Measurements from ENCODE around the gene KRT7. TPM values are rescaled to one million over a fixed set of nuclear protein-coding genes. Genes with fewer than 3 reads are reported as not detected.

KRT7 gene
- total and polyA plus RNA-seq, 9 of the 15 experiments (the other 6 are each of a cell fraction or from before 2014, with no cell fraction given) = 1.4 TPM; not detected in 8

DNA sequence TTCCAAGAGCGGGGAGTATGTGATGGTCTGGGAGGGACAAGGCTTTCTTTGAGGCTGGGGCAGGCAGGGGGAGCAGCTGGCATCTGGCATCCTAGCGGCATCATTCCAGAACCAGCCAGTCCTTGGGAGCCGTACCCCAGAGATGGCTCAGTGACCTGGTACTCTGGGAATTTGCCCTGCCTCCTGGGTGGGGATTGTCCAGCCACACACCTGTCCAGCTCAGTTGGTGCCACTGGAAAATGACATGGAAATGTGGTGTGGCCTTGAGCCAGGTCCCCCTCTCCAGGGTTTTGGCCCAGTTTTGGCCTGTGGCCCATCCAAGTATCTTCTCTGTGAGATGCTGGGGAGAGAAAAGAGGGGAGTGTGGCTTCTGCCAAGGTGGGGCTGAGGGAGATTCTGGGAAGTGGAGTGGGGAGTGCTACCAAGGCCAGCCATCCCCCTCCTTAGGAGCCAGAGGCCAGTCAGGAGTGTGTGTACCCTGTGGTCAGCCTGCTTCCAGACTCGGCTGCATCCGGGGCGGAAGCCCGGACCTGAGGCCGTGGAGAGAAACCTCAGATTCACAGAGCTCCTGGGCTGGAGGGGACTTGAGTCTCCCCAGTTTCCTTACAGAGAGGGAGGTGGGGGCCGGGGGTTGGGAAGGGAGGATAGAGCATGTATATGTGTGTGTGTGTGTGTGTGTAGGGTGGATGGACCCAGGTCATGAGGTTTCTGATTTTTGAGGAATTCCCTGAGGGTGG lies 26.6 kb upstream of the KRT7 start:
- H3K4me1 ChIP-seq (replicated peaks in 1 of 2; ENCODE audit: control insufficient read depth in 2 of 2, insufficient read depth in 2 of 2, low read length in 2 of 2) = no peaks in the 10 kb centered on the region; a peak in 4 of 5 replicates
- no peak for FAIRE-seq
- H4K20me1 ChIP-seq (replicated peaks; ENCODE audit: control insufficient read depth, insufficient read depth, low read length) = peaks cover 18% of the 10 kb centered on the region
- H3K27me3 ChIP-seq (ENCODE audit: control insufficient read depth in 2 of 2, insufficient read depth in 2 of 2, low read length in 2 of 2) = peaks cover 24 to 71% of the 10 kb centered on the region in 2 experiments; a peak in 4 of 5 replicates
- POLR2A ChIA-PET = interaction anchor here (1.0 to 1.1 kb wide), 2 partner anchors 53 to 78 kb away, joined by 3 read pairs; no protein-coding TSS in a partner anchor
- in situ Hi-C loops (cut with MboI) (no loop called here), intact Hi-C loops (cut with micrococcal nuclease) (no loop called here)
- no TSS peak for BruUV-seq (replicated peaks)
- H3K9me1 ChIP-seq (ENCODE audit: control insufficient read depth, insufficient read depth, low read length) = peaks cover 4% of the 10 kb centered on the region
- H3K4me2 ChIP-seq (ENCODE audit: insufficient read depth, low read length) = no peak overlapping the region
- no peak for ATAC-seq
- no peak overlapping the region for H3K4me3 ChIP-seq
- no peak overlapping the region for H3K27ac ChIP-seq (ENCODE audit: extremely low read depth, low read depth, low read length)
- no peak for DNase-seq (ENCODE audit: extremely low read depth in 1 of 4, low spot score in 3 of 4)
- no peak overlapping the region for H2AFZ ChIP-seq (ENCODE audit: low read depth, low read length)
- under 1% methylated on average over 8 of the region's 9 CpGs for WGBS (ENCODE audit: insufficient coverage, low coverage, missing lambda C conversion rate)
- no peaks in the 10 kb centered on the region for H3K36me3 ChIP-seq (ENCODE audit: control insufficient read depth, insufficient read depth, low read length)
- H3K79me2 ChIP-seq (ENCODE audit: control insufficient read depth, insufficient read depth, low read length) = no peaks in the 10 kb centered on the region
- CTCF ChIA-PET (ENCODE audit: low intra/inter-chr PET ratio) = no interaction called here
- no peaks in the 10 kb centered on the region for H3K9me3 ChIP-seq (replicated peaks; ENCODE audit: control insufficient read depth, insufficient read depth, low read depth, low read length)
- no peak overlapping the region for H3K9ac ChIP-seq (ENCODE audit: insufficient read depth in 1 of 2, low read depth in 2 of 2, low read length in 2 of 2)
- TF ChIP-seq ZNF444 (CRISPR knock-in tag; IDR thresholded peaks at IDR 0.05) (no peak), ZNF12 (CRISPR knock-in tag; IDR thresholded peaks at IDR 0.05) (no peak), ZC3H8 (IDR thresholded peaks at IDR 0.05) (no peak), MYNN (IDR thresholded peaks at IDR 0.05) (no peak), MYNN (CRISPR knock-in tag; IDR thresholded peaks at IDR 0.05) (no peak), SP1 (CRISPR knock-in tag; IDR thresholded peaks at IDR 0.05) (no peak), ZNF668 (CRISPR knock-in tag; IDR thresholded peaks at IDR 0.05) (no peak), MCM2 (IDR thresholded peaks at IDR 0.05; ENCODE audit: low read depth) (no peak), CBX5 (IDR thresholded peaks at IDR 0.05; ENCODE audit: borderline replicate concordance, low read depth) (no peak)
- TF ChIP-seq, protein P1, sequence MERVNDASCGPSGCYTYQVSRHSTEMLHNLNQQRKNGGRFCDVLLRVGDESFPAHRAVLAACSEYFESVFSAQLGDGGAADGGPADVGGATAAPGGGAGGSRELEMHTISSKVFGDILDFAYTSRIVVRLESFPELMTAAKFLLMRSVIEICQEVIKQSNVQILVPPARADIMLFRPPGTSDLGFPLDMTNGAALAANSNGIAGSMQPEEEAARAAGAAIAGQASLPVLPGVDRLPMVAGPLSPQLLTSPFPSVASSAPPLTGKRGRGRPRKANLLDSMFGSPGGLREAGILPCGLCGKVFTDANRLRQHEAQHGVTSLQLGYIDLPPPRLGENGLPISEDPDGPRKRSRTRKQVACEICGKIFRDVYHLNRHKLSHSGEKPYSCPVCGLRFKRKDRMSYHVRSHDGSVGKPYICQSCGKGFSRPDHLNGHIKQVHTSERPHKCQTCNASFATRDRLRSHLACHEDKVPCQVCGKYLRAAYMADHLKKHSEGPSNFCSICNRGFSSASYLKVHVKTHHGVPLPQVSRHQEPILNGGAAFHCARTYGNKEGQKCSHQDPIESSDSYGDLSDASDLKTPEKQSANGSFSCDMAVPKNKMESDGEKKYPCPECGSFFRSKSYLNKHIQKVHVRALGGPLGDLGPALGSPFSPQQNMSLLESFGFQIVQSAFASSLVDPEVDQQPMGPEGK (CRISPR knock-in tag; IDR thresholded peaks at IDR 0.05; ENCODE audit: borderline replicate concordance) = no peak
- TF ChIP-seq, protein P2, sequence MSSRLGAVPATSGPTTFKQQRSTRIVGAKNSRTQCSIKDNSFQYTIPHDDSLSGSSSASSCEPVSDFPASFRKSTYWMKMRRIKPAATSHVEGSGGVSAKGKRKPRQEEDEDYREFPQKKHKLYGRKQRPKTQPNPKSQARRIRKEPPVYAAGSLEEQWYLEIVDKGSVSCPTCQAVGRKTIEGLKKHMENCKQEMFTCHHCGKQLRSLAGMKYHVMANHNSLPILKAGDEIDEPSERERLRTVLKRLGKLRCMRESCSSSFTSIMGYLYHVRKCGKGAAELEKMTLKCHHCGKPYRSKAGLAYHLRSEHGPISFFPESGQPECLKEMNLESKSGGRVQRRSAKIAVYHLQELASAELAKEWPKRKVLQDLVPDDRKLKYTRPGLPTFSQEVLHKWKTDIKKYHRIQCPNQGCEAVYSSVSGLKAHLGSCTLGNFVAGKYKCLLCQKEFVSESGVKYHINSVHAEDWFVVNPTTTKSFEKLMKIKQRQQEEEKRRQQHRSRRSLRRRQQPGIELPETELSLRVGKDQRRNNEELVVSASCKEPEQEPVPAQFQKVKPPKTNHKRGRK (tag; IDR thresholded peaks at IDR 0.05) = no peak
- TF ChIP-seq, protein P3, sequence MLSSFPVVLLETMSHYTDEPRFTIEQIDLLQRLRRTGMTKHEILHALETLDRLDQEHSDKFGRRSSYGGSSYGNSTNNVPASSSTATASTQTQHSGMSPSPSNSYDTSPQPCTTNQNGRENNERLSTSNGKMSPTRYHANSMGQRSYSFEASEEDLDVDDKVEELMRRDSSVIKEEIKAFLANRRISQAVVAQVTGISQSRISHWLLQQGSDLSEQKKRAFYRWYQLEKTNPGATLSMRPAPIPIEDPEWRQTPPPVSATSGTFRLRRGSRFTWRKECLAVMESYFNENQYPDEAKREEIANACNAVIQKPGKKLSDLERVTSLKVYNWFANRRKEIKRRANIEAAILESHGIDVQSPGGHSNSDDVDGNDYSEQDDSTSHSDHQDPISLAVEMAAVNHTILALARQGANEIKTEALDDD (IDR thresholded peaks at IDR 0.05) = no peak
- TF ChIP-seq, protein P4, sequence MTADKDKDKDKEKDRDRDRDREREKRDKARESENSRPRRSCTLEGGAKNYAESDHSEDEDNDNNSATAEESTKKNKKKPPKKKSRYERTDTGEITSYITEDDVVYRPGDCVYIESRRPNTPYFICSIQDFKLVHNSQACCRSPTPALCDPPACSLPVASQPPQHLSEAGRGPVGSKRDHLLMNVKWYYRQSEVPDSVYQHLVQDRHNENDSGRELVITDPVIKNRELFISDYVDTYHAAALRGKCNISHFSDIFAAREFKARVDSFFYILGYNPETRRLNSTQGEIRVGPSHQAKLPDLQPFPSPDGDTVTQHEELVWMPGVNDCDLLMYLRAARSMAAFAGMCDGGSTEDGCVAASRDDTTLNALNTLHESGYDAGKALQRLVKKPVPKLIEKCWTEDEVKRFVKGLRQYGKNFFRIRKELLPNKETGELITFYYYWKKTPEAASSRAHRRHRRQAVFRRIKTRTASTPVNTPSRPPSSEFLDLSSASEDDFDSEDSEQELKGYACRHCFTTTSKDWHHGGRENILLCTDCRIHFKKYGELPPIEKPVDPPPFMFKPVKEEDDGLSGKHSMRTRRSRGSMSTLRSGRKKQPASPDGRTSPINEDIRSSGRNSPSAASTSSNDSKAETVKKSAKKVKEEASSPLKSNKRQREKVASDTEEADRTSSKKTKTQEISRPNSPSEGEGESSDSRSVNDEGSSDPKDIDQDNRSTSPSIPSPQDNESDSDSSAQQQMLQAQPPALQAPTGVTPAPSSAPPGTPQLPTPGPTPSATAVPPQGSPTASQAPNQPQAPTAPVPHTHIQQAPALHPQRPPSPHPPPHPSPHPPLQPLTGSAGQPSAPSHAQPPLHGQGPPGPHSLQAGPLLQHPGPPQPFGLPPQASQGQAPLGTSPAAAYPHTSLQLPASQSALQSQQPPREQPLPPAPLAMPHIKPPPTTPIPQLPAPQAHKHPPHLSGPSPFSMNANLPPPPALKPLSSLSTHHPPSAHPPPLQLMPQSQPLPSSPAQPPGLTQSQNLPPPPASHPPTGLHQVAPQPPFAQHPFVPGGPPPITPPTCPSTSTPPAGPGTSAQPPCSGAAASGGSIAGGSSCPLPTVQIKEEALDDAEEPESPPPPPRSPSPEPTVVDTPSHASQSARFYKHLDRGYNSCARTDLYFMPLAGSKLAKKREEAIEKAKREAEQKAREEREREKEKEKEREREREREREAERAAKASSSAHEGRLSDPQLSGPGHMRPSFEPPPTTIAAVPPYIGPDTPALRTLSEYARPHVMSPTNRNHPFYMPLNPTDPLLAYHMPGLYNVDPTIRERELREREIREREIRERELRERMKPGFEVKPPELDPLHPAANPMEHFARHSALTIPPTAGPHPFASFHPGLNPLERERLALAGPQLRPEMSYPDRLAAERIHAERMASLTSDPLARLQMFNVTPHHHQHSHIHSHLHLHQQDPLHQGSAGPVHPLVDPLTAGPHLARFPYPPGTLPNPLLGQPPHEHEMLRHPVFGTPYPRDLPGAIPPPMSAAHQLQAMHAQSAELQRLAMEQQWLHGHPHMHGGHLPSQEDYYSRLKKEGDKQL (CRISPR knock-in tag; IDR thresholded peaks at IDR 0.05; ENCODE audit: borderline replicate concordance) = no peak

Data from K562 (cell line).